HepG2 (cell line): ENCODE measurements around the gene ZNF618.

Experiments
- ARID2 ChIP-seq: sonication (generic); formaldehyde crosslinking; IDR thresholded peaks from 2 replicates; pipeline ENCODE4 v1.8.1; 2022; ENCODE audit warnings: mild to moderate bottlenecking, missing genetic modification reagents, borderline replicate concordance
- POLR2AphosphoS2 ChIP-seq: IDR thresholded peaks from 2 replicates; pipeline ENCODE4 v1.6.1; 2011; ENCODE audit warnings: low read depth, low read length, improper control_type of control experiment
- RXRA ChIP-seq: sonication (generic); formaldehyde crosslinking; IDR thresholded peaks from 2 replicates; pipeline ENCODE4 v1.5.1; 2020; ENCODE audit warnings: missing genetic modification reagents
- SETDB1 ChIP-seq: sonication (generic); formaldehyde crosslinking; IDR thresholded peaks from 2 replicates; pipeline ENCODE4 v1.5.1; 2020; ENCODE audit warnings: missing genetic modification reagents, mild to moderate bottlenecking, borderline replicate concordance
- SMC3 ChIP-seq: IDR thresholded peaks from 2 replicates; pipeline ENCODE4 v1.6.1; 2011; ENCODE audit warnings: low read length, improper control_type of control experiment
- TP53 ChIP-seq: sonication (generic); formaldehyde crosslinking; conservative IDR thresholded peaks from 2 replicates; pipeline ENCODE4 v1.4.0; 2020; ENCODE audit warnings: missing genetic modification reagents
- ZNF589 ChIP-seq: sonication (generic); formaldehyde crosslinking; conservative IDR thresholded peaks from 2 replicates; pipeline ENCODE4 v1.8.0; 2022; ENCODE audit warnings: mild to moderate bottlenecking, moderate library complexity, missing genetic modification reagents
- TF ChIP-seq, protein P1 (sequence below): sonication (generic); formaldehyde crosslinking; IDR thresholded peaks from 2 replicates; pipeline ENCODE4 v1.4.0; 2020; ENCODE audit warnings: mild to moderate bottlenecking, missing genetic modification reagents
- TF ChIP-seq, protein P2 (sequence below): sonication (generic); formaldehyde crosslinking; IDR thresholded peaks from 2 replicates; pipeline ENCODE4 v1.5.0; 2020; ENCODE audit warnings: mild to moderate bottlenecking, missing genetic modification reagents, moderate library complexity
- TF ChIP-seq, protein P3 (sequence below): IDR thresholded peaks from 2 replicates; pipeline ENCODE4 v1.6.1; 2012; ENCODE audit warnings: inconsistent platforms
- TF ChIP-seq, protein P4 (sequence below): sonication (generic); formaldehyde crosslinking; IDR thresholded peaks from 2 replicates; pipeline ENCODE4 v1.8.1; 2022; ENCODE audit warnings: mild to moderate bottlenecking, missing genetic modification reagents
- TF ChIP-seq, protein P5 (sequence below): IDR thresholded peaks from 2 replicates; pipeline ENCODE4 v1.6.1; 2012; ENCODE audit warnings: low read depth, low read length, improper control_type of control experiment
- TF ChIP-seq, protein P6 (sequence below), 2 experiments: IDR thresholded peaks; 2 replicates each; pipeline ENCODE4 v1.6.1; 2011 to 2012; ENCODE audit warnings: low read length in 2 of 2, borderline replicate concordance in 1 of 2, low read depth in 1 of 2, mild to moderate bottlenecking in 1 of 2, moderate library complexity in 1 of 2

DNA sequence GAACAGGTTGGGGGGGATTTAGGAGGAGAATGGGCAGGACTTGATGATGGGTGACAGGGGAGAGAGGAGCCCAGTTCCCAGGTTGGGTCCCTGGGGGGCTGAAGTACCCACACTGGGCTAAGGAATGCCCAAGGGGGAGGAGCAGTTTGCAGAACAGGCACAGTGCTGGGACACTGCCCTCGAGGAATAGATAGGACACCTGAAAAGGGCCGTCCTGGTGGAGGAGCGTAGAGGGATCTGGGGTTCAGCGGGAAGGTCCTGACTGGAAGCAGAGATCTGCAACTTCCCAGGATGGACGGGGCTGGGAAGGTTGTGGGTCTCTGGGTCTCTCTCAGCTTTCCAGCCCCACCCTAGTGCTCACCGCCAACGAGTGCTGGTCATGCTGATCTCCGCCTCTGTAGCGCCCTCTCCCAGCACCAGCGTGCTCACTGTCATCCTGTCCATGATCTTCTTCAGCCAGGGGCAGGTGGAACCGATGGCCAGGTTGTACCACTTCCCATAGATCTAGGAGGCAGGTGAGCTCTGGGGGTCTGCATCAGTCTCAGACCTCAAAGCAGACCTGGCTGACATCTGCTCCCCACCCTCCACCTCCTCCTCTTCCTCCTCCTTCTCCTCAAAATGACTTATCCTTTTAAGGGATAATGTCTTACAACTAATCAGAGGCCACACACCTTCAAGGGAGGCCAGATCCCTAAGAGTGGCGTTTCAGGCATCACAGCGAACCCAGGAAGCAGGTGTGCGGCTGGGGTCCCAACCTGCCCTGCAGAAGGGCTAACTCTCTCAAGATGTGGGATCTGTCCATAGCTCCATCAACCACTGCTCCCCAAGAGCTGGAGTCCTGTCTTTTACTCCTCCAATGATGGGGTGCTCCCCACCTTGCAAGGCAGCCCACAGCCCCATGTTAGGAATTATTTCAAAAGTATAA lies 200.4 kb downstream of the ZNF618 start:
- TF ChIP-seq ZNF589 (CRISPR knock-in tag) = no peak
- no peak for TF ChIP-seq POLR2AphosphoS2
- TF ChIP-seq, protein P1, sequence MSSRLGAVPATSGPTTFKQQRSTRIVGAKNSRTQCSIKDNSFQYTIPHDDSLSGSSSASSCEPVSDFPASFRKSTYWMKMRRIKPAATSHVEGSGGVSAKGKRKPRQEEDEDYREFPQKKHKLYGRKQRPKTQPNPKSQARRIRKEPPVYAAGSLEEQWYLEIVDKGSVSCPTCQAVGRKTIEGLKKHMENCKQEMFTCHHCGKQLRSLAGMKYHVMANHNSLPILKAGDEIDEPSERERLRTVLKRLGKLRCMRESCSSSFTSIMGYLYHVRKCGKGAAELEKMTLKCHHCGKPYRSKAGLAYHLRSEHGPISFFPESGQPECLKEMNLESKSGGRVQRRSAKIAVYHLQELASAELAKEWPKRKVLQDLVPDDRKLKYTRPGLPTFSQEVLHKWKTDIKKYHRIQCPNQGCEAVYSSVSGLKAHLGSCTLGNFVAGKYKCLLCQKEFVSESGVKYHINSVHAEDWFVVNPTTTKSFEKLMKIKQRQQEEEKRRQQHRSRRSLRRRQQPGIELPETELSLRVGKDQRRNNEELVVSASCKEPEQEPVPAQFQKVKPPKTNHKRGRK (CRISPR knock-in tag) = no peak
- TF ChIP-seq SMC3 = 0 out of 2 replicates have a peak, but pooled peaks have one; percentile 22
- TF ChIP-seq, protein P2, sequence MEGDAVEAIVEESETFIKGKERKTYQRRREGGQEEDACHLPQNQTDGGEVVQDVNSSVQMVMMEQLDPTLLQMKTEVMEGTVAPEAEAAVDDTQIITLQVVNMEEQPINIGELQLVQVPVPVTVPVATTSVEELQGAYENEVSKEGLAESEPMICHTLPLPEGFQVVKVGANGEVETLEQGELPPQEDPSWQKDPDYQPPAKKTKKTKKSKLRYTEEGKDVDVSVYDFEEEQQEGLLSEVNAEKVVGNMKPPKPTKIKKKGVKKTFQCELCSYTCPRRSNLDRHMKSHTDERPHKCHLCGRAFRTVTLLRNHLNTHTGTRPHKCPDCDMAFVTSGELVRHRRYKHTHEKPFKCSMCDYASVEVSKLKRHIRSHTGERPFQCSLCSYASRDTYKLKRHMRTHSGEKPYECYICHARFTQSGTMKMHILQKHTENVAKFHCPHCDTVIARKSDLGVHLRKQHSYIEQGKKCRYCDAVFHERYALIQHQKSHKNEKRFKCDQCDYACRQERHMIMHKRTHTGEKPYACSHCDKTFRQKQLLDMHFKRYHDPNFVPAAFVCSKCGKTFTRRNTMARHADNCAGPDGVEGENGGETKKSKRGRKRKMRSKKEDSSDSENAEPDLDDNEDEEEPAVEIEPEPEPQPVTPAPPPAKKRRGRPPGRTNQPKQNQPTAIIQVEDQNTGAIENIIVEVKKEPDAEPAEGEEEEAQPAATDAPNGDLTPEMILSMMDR = peak; percentile 87
- TF ChIP-seq TP53 (CRISPR knock-in tag) = no peak
- TF ChIP-seq, protein P3, sequence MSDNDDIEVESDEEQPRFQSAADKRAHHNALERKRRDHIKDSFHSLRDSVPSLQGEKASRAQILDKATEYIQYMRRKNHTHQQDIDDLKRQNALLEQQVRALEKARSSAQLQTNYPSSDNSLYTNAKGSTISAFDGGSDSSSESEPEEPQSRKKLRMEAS = no peak
- TF ChIP-seq, protein P4, sequence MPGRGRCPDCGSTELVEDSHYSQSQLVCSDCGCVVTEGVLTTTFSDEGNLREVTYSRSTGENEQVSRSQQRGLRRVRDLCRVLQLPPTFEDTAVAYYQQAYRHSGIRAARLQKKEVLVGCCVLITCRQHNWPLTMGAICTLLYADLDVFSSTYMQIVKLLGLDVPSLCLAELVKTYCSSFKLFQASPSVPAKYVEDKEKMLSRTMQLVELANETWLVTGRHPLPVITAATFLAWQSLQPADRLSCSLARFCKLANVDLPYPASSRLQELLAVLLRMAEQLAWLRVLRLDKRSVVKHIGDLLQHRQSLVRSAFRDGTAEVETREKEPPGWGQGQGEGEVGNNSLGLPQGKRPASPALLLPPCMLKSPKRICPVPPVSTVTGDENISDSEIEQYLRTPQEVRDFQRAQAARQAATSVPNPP = no peak
- no peak for TF ChIP-seq ARID2
- TF ChIP-seq, protein P5, sequence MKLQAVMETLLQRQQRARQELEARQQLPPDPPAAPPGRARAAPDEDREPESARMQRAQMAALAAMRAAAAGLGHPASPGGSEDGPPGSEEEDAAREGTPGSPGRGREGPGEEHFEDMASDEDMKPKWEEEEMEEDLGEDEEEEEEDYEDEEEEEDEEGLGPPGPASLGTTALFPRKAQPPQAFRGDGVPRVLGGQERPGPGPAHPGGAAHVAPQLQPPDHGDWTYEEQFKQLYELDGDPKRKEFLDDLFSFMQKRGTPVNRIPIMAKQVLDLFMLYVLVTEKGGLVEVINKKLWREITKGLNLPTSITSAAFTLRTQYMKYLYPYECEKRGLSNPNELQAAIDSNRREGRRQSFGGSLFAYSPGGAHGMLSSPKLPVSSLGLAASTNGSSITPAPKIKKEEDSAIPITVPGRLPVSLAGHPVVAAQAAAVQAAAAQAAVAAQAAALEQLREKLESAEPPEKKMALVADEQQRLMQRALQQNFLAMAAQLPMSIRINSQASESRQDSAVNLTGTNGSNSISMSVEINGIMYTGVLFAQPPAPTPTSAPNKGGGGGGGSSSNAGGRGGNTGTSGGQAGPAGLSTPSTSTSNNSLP = no peak
- TF ChIP-seq RXRA (CRISPR knock-in tag) = peak; percentile 56; the same call in 1 of the 2 replicates
- TF ChIP-seq SETDB1 = no peak
- TF ChIP-seq, protein P6, sequence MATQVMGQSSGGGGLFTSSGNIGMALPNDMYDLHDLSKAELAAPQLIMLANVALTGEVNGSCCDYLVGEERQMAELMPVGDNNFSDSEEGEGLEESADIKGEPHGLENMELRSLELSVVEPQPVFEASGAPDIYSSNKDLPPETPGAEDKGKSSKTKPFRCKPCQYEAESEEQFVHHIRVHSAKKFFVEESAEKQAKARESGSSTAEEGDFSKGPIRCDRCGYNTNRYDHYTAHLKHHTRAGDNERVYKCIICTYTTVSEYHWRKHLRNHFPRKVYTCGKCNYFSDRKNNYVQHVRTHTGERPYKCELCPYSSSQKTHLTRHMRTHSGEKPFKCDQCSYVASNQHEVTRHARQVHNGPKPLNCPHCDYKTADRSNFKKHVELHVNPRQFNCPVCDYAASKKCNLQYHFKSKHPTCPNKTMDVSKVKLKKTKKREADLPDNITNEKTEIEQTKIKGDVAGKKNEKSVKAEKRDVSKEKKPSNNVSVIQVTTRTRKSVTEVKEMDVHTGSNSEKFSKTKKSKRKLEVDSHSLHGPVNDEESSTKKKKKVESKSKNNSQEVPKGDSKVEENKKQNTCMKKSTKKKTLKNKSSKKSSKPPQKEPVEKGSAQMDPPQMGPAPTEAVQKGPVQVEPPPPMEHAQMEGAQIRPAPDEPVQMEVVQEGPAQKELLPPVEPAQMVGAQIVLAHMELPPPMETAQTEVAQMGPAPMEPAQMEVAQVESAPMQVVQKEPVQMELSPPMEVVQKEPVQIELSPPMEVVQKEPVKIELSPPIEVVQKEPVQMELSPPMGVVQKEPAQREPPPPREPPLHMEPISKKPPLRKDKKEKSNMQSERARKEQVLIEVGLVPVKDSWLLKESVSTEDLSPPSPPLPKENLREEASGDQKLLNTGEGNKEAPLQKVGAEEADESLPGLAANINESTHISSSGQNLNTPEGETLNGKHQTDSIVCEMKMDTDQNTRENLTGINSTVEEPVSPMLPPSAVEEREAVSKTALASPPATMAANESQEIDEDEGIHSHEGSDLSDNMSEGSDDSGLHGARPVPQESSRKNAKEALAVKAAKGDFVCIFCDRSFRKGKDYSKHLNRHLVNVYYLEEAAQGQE (IDR thresholded peaks at IDR 0.05; ENCODE audit: borderline replicate concordance in 1 of 2, low read depth in 1 of 2, low read length in 2 of 2) = no peak
